ENCODE results near the gene MRPS9.
A peak's percentile ranks its signal among the peaks of the same experiment; 100 is the strongest.

MRPS9 gene

DNA sequence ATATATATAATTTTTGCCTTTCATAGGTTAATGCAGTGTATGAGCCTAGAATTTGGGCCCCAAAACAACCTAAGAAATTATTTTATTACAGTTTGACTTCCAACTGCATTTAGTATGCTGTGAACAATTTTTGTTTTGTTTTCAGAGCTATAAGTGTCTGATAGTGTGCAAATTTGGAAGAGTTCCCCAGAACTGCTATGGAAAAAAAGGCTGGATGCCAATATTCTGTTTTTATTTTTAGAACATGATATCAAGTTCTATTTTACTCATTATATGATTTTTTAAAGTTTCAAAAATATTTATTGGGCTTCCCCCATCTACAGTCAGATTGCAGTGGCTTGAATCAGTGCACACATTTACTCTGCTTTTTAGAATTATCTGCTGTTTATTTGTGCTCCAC, 42.6 kb downstream of the MRPS9 start:
- no peak for DNase-seq

DNA sequence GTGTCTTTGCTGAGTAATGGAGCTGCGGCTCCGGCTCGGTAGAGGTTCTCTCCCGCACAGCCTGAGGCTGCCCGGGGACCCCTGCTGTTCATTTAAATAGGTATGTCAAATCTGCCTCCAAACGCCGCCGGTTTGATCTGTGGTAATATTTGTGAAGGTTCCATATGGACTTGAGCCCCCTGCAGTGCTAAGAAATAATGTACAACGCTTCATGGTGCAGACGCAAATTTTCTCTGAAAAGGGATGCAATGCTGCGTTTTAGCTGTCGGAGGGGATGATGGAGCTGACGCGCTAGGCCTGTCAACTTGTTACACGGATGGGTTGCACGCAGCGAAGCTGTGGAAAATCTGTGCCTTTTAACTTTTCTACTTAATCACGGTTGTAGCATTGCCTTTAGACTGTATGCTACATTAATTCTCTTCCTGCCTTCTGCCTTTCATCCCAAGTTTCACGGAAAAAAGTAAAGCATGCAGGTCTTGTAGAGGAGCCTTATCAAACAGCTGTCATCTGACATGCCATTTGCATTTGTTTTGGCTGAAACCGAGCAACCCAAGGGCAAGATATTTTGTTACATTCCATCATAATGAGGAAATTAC, 43.2 kb downstream of the MRPS9 start:
- DNase-seq = no peak

DNA sequence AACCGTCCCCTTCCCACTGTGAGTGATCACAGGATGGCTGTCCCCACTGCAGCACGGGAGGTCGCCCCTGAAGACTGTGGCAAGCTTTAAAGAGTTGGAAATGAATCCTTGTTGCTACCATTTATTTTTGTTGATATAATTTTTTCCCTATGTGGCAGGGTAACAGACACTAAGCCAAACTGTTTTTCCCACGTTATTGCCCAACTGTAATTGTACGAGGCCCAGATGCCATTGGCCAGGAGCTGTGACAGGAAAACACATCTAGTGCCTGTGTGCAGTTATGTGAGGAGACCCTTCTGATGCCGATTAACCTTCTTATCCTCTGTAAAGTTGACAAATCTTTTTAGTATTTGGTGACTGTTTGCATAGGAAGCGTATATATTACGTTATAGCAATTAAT, 44.2 kb downstream of the MRPS9 start:
- no peak for DNase-seq

GRCh38 chr2:105085525-105085924, 47.7 kb downstream of the MRPS9 start:
- no peak for DNase-seq

DNA sequence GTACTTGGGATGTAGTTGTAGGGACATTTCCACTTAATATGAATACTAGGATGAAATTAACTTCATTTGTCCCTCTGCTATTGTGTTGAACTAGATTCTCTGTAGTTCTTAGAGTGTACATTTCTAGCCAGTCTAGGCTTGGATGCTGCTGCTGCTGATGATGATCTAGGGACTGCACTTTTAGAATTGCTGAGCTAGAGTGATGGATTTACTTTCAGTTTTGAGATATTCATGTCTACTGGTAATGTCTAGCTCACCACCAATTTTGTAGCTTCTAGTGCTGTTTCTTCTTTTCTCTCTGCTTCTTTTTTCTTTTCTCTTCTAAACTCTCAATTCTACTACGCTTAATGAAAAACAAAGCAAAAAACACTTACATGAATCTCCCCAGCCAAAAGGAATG, 49.4 kb downstream of the MRPS9 start:
- no peak for DNase-seq

DNA sequence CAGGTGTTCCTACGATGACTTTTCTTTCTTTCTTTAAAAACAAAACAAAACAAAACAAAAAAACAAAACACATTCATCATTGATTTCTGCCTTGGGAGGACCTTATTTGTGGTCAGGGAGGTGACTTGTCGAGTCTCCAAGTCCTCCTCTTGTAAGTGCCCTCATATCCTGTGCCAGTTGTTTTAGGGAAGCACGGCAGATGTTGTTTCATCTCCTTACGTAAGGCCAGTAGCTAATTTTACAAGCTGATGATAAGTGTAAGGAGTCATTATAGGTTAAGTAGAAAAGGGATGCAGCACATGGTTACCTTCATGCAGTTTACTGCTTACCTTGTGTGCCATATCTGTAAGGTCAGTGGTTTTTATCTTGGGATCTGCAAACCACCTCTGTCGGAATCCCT, 52.2 kb downstream of the MRPS9 start:
- DNase-seq = no peak

- DNase-seq = no peak
Observed at GRCh38 chr2:105092797-105093196, 54.9 kb downstream of the MRPS9 start.

DNA sequence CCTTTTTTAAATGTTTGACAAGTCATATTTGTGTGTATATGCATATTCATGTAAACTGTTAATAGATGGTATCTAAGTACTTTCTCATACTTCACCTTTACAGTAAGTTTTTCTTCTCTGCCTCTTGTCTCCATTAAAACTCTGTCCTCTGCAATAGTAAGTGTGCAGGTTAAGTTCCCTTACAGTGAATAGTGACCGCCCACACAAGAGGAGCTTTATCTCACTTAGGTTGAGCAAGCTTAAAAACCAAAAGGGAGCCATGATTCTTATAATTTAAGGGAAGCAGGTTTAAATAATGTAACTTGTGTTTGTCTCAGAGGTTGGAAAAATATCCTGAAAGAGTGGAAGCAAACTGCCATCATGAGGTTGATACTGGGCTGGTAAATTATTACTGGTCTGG, 61.3 kb downstream of the MRPS9 start:
- no peak for DNase-seq

DNA sequence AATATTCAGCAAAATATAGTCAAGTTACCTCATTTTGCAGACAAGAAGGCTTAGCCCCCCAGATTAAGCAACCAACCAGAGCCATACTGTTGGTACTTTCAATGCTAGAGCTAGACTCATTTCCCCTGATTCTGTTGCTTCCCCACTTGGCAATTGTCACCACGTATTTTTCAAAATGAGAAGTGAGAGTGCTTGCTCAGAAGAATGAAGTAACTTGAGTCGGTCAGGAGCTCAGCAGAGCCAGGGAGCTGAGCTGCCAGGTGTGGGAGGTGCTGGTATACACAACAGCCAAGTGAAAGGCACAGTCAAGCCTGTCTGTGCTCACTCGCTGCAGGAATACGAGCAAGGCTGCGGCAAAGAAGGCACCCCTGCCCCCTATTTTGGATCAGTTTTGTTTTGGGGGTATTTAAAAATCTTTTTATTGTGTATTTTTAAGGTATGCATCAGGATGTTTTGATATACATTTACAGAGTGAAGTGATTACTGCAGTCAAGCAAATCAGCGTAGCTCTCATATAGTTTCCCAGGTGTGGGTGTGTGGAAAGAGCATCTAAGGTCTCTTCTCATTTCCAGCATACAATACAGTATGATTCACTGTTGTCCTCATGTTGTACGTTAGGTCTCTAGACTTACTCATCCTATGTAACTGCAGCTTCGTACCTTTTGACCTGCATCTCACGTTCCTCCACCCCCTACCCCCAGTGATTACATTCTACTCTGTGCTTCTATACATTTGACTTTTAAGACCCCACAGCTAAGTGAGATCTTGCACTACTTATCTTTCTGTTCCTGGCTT, 62.4 kb downstream of the MRPS9 start:
- no peak for DNase-seq

- no peak for DNase-seq
Observed at GRCh38 chr2:105102001-105102400, 64.1 kb downstream of the MRPS9 start.

GRCh38 chr2:105102963-105103421, 65.1 kb downstream of the MRPS9 start:
- DNase-seq = no peak

- no peak for DNase-seq
Observed at GRCh38 chr2:105103481-105103880, 65.6 kb downstream of the MRPS9 start.

- no peak for DNase-seq
Observed at GRCh38 chr2:105104208-105104731, 66.4 kb downstream of the MRPS9 start.

- DNase-seq = no peak
Observed at GRCh38 chr2:105110295-105110829, 72.5 kb downstream of the MRPS9 start.

GRCh38 chr2:105111365-105112150, 73.7 kb downstream of the MRPS9 start:
- DNase-seq = no peak

- no peak for DNase-seq
Observed at GRCh38 chr2:105112345-105112744, 74.5 kb downstream of the MRPS9 start.

DNA sequence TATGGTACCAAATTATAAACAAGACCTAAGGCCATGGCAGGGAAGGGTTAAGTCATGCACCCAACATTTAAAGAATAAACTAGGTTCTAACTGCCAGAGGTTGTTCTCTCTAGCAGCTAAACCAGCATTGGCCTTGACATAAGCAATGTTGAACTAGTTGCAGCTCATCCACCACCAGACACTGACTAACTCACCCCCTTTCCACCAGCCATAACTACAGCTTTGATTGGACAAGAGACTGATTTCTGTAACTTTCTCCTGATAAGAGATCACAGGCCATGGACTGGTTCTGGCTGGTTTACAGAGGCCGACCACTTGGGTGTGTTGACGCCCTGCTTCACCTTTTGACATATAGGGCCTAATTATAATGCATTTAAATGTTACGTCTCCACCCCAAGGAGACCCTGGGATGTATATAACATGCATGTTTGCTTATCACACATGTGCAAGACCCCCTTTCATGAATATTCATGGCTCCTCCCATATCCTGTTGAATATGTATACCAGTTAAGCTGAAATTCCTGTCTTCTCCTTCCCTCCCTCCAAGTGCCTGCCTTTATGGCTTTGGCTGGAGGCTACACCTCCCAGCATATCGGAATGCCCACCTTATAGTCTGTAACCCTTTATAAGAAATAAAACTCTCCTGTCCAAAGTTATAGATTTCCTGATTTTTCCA, 75.9 kb downstream of the MRPS9 start:
- no peak for DNase-seq

DNA sequence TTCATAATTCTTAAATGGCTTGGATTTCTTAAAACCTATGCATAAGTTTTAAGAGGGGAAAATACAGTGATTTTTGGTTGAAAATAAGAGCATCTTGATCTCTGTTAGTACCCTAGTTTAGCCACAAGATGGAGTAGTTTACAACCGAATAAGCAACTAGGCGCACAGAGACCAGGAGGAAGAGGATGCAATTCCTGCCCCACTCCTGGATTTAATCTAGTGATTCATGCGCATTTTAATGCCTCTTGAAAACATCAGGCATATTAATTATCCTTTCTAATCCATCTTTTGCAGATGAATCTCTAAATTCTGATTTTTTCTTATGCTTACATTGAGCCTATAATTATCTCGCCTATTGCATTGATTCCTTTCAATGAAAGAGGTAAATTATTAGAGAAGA, 76.7 kb downstream of the MRPS9 start:
- peak in 1 of 2 donors; percentile 30 for DNase-seq

- no peak for DNase-seq
Observed at GRCh38 chr2:105116348-105116747, 78.5 kb downstream of the MRPS9 start.

DNA sequence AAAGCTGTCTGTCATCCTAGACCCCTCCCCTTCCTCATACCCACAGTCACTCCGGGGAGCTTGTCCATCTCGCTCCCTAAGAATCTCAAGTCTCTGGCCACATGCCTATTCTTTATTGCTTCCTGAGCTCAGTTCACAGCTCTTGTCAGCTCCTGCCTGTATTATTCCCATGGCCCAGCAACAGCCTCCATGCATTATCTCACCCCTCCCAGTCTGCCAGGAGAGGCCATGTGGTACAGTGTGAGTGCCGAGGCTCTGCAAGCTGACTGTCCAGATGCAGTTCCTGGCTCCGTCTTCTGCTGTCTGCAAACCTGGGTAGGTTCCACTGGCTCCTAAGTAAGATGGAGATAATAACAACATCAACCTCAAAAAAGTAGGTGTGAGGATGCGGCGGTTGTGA, 79.7 kb downstream of the MRPS9 start:
- no peak for DNase-seq

DNA sequence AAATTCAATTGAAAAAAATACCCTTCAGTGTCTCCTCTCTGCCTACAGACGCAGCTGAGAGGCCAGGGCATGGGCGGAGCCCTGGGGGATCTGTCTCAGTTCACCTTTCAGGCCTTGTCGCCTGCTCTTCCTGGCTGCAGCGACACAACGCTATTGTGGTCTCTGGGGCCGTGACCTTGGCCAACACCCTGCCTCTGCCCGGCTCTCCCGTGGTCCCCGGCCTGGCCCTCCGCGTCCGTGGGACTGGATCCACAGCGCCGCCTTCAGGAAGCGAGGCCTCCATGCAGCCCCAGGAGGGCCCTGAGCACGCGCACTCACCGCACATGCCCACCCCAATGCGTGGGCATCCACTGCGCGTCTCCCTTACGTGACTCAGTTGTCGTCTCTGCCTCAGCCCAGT, 81.1 kb downstream of the MRPS9 start:
- no peak for DNase-seq

DNA sequence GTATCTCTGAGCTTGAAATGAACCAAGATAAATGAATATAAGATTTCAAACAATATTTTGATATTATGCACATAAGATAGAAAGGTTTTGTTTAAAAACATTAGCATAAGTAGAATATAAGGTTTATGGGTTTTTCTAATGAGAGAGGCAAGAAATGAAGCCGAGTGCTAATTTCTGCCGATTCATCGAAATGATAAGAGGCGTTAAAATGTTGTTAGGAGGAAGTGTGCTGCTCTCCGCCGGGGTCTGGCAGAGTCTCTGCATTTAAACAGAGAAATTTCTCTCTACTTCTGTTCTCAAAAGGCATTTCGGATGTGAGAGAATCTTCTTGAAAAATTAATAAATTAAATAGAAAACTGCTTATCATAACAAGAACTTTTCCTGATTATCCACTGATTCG, 83.6 kb downstream of the MRPS9 start:
- DNase-seq = no peak

GRCh38 chr2:105125428-105125827, 87.6 kb downstream of the MRPS9 start:
- no peak for DNase-seq
